IMR-90 (cell line): Measurements from ENCODE around the gene CYSTM1. TPM values are rescaled to one million over a fixed set of nuclear protein-coding genes. Genes with fewer than 3 reads are reported as not detected.

Experiments
- ATAC-seq: fragments of 200-7000 bp; cut with Tn5 transposase; 2 replicates; pipeline ENCODE4 v1.9.1; 2020; ENCODE audit warnings: low read depth, mild to moderate bottlenecking, moderate library complexity
- BruUV-seq: library from RNA; stranded (reverse); fragments of 400-500 nt; replicated peaks from 2 replicates; lab custom pipeline; 2021; lab: Mats Ljungman, UMichigan
- CTCF ChIA-PET: fragments of 300-600 bp; formaldehyde crosslinking; extraction: SDS; loops from one replicate; lab custom pipeline; 2021; ENCODE audit warnings: antibody characterized with exemption; lab: Yijun Ruan, JAX
- POLR2A ChIA-PET: fragments of 300-600 bp; sonication (Branson Sonifier 250); formaldehyde crosslinking; loops from one replicate; lab custom pipeline; 2022; ENCODE audit warnings: antibody characterized with exemption; ENCODE audit not compliant: unreplicated experiment; lab: Charles Lee
- DNase-seq: peaks from one replicate; pipeline ENCODE4 v3.0.0; 2013
- H2AFZ ChIP-seq: replicated peaks from 2 replicates; pipeline ENCODE3; 2013; ENCODE audit warnings: low read length, mild to moderate bottlenecking; ENCODE audit not compliant: poor library complexity
- H2AK5ac ChIP-seq: 2 replicates; pipeline ENCODE4 v1.6.1; 2013; ENCODE audit warnings: low read depth, low read length, inconsistent platforms
- H2AK9ac ChIP-seq: replicated peaks from 2 replicates; pipeline ENCODE3; 2013; ENCODE audit warnings: mild to moderate bottlenecking, low read depth, low read length, moderate library complexity; ENCODE audit not compliant: poor library complexity
- H2BK120ac ChIP-seq: 2 replicates; pipeline ENCODE4 v1.6.1; 2013; ENCODE audit warnings: low read depth, low read length, inconsistent platforms
- H2BK15ac ChIP-seq: 3 replicates; pipeline ENCODE4 v1.6.1; 2013; ENCODE audit warnings: low read depth, low read length, inconsistent platforms
- H2BK20ac ChIP-seq: 2 replicates; pipeline ENCODE4 v1.6.1; 2013; ENCODE audit warnings: low read depth, mild to moderate bottlenecking, inconsistent platforms, low read length, moderate library complexity
- H2BK5ac ChIP-seq: 2 replicates; pipeline ENCODE4 v1.6.1; 2013; ENCODE audit warnings: mild to moderate bottlenecking, low read depth, low read length, inconsistent platforms; ENCODE audit not compliant: poor library complexity, severe bottlenecking
- H3K14ac ChIP-seq: replicated peaks from 2 replicates; pipeline ENCODE4 v1.6.1; 2013; ENCODE audit warnings: low read depth, low read length, inconsistent platforms
- H3K18ac ChIP-seq: 2 replicates; pipeline ENCODE4 v1.6.1; 2013; ENCODE audit warnings: low read depth, low read length, control low read depth
- H3K23ac ChIP-seq: 2 replicates; pipeline ENCODE4 v1.6.1; 2013; ENCODE audit warnings: low read depth, low read length, inconsistent platforms
- H3K27ac ChIP-seq: 2 replicates; pipeline ENCODE4 v1.5.1; 2013; ENCODE audit warnings: mild to moderate bottlenecking, control low read depth, low read length; ENCODE audit not compliant: insufficient read depth
- H3K27me3 ChIP-seq: 2 replicates; pipeline ENCODE4 v1.6.1; 2013; ENCODE audit warnings: low read length; ENCODE audit not compliant: control insufficient read depth, insufficient read depth
- H3K36me3 ChIP-seq: 2 replicates; pipeline ENCODE4 v1.6.1; 2013; ENCODE audit warnings: low read length, mixed read lengths; ENCODE audit not compliant: control insufficient read depth, insufficient read depth
- H3K4ac ChIP-seq: 2 replicates; pipeline ENCODE4 v1.6.1; 2013; ENCODE audit warnings: low read depth, low read length, inconsistent platforms
- H3K4me1 ChIP-seq: 2 replicates; pipeline ENCODE4 v1.6.1; 2013; ENCODE audit warnings: low read length, mixed read lengths; ENCODE audit not compliant: control insufficient read depth, insufficient read depth
- H3K4me2 ChIP-seq: 2 replicates; pipeline ENCODE4 v1.6.1; 2013; ENCODE audit warnings: low read depth, mild to moderate bottlenecking, control low read depth, low read length, moderate library complexity
- H3K4me3 ChIP-seq: 2 replicates; pipeline ENCODE4 v1.5.1; 2013; ENCODE audit warnings: low read depth, mild to moderate bottlenecking, control low read depth, low read length, moderate library complexity; ENCODE audit not compliant: insufficient read depth
- H3K56ac ChIP-seq: 2 replicates; pipeline ENCODE4 v1.6.1; 2013; ENCODE audit warnings: low read length, inconsistent platforms; ENCODE audit not compliant: insufficient read depth; ENCODE audit errors: extremely low read depth
- H3K79me1 ChIP-seq, 2 experiments: 2 replicates each; pipeline ENCODE4 v1.6.1; 2013; ENCODE audit warnings: low read length in 2 of 2, inconsistent platforms in 1 of 2, low read depth in 1 of 2
- H3K9ac ChIP-seq: 2 replicates; pipeline ENCODE4 v1.6.1; 2013; ENCODE audit warnings: low read depth, low read length, control low read depth
- H3K9me1 ChIP-seq: 2 replicates; pipeline ENCODE4 v1.6.1; 2013; ENCODE audit warnings: low read length, inconsistent platforms; ENCODE audit not compliant: insufficient read depth
- H3K9me3 ChIP-seq: 2 replicates; pipeline ENCODE4 v1.6.1; 2013; ENCODE audit warnings: low read length; ENCODE audit not compliant: control insufficient read depth, insufficient read depth
- H4K20me1 ChIP-seq: 2 replicates; pipeline ENCODE4 v1.6.1; 2013; ENCODE audit warnings: low read length, inconsistent platforms; ENCODE audit not compliant: insufficient read depth
- H4K5ac ChIP-seq: 2 replicates; pipeline ENCODE4 v1.6.1; 2013; ENCODE audit warnings: mild to moderate bottlenecking, low read depth, low read length, control low read depth
- H4K8ac ChIP-seq, 2 experiments: 2 replicates each; pipeline ENCODE4 v1.6.1; 2013; ENCODE audit warnings: low read depth in 2 of 2, low read length in 2 of 2, control low read depth in 1 of 2, inconsistent platforms in 1 of 2
- H4K91ac ChIP-seq: 2 replicates; pipeline ENCODE4 v1.6.1; 2013; ENCODE audit warnings: low read depth, low read length, inconsistent platforms; ENCODE audit not compliant: insufficient read depth
- BHLHE40 ChIP-seq: fragments of 150-350 bp; IDR thresholded peaks from 2 replicates; pipeline ENCODE4 v1.6.1; 2016; ENCODE audit warnings: mild to moderate bottlenecking, low read depth, low read length
- CEBPB ChIP-seq: IDR thresholded peaks from 2 replicates; pipeline ENCODE4 v1.6.1; 2012; ENCODE audit warnings: low read depth, low read length, improper control_type of control experiment
- FOS ChIP-seq: fragments of 150-350 bp; IDR thresholded peaks from 2 replicates; pipeline ENCODE4 v1.6.1; 2016; ENCODE audit warnings: low read depth, low read length
- NFE2L2 ChIP-seq: fragments of 150-350 bp; IDR thresholded peaks from 2 replicates; pipeline ENCODE4 v1.6.1; 2016; ENCODE audit warnings: low read depth, mild to moderate bottlenecking, low read length
- RCOR1 ChIP-seq: IDR thresholded peaks from 2 replicates; pipeline ENCODE4 v1.6.1; 2012; ENCODE audit warnings: mild to moderate bottlenecking, low read length, improper control_type of control experiment; ENCODE audit not compliant: insufficient replicate concordance
- RFX5 ChIP-seq: IDR thresholded peaks from 2 replicates; pipeline ENCODE4 v1.8.0; 2012; ENCODE audit warnings: low read depth, mild to moderate bottlenecking, low read length, moderate library complexity
- USF2 ChIP-seq: fragments of 150-350 bp; IDR thresholded peaks from 2 replicates; pipeline ENCODE4 v1.6.1; 2017; ENCODE audit warnings: mild to moderate bottlenecking, antibody characterized with exemption, low read length, low read depth
- WGBS, 2 experiments: methylation state at CpG; one replicate each; pipeline versions ENCODE4 v1.1.5 to v1.1.7; 2013; ENCODE audit warnings: missing lambda C conversion rate in 2 of 2; ENCODE audit not compliant: insufficient read length in 1 of 2; ENCODE audit errors: extremely low coverage in 2 of 2; 5-methylcytosine and 5-hydroxymethylcytosine counted together
- dilution Hi-C: fragments of 300-500 bp; cut with HindIII; formaldehyde crosslinking; loops from one replicate; pipeline ENCODE4 v1.14.3; 2018; ENCODE audit warnings: low sequenced_read_pairs; ENCODE audit not compliant: unreplicated experiment
- in situ Hi-C: fragments of 300-500 bp; cut with MboI; formaldehyde crosslinking; loops from 3 replicates; pipeline ENCODE4 v1.14.3; 2019; ENCODE audit warnings: low sequenced_read_pairs, inconsistent platforms, mixed read lengths
- intact Hi-C: fragments of 100-400 bp; cut with micrococcal nuclease; formaldehyde crosslinking; loops from 2 replicates; pipeline ENCODE4 v1.10.0; 2022
- polyA plus RNA-seq, 3 experiments: library from polyadenylated mRNA; depleted of rRNA; stranded (reverse); fragments of >200 nt; gene quantifications; 2 replicates each; pipeline ENCODE4 v1.2.3, GENCODE V29; 2012; ENCODE audit warnings: low replicate concordance in 1 of 3
- total RNA-seq: library from RNA; depleted of rRNA; stranded (reverse); fragments of >200 nt; gene quantifications from 2 replicates; pipeline ENCODE4 v1.2.3, GENCODE V29; 2012

CYSTM1 gene
- total and polyA plus RNA-seq, 2 of the 4 experiments (the other 2 are of a cell fraction): 7.3 to 15.0 TPM

- Histone ChIP-seq H3K9me1 (0 out of 2 replicates have a peak, but pooled peaks cover 2% of the 10 kb centered on the region), H2BK15ac (no peak overlapping the region), H2BK5ac (no peak overlapping the region), H2AK5ac (no peak overlapping the region), H3K27ac (no peak overlapping the region), H3K4me3 (no peak overlapping the region), H3K4ac (no peak overlapping the region), H2AFZ (no peak overlapping the region), H3K79me1 (no peaks in the 10 kb centered on the region), H3K56ac (no peak overlapping the region), H3K9ac (no peak overlapping the region), H3K27me3 (no peaks in the 10 kb centered on the region), H2AK9ac (no peak overlapping the region), H3K36me3 (no peaks in the 10 kb centered on the region), H4K8ac (no peak overlapping the region), H3K14ac (no peak overlapping the region), H4K91ac (no peak overlapping the region), H4K5ac (no peak overlapping the region), H2BK120ac (no peak overlapping the region), H3K23ac (no peak overlapping the region), H3K4me2 (no peak overlapping the region), H3K18ac (no peak overlapping the region), H2BK20ac (no peak overlapping the region), H3K4me1 (no peaks in the 10 kb centered on the region), H4K20me1 (no peaks in the 10 kb centered on the region), H3K9me3 (no peaks in the 10 kb centered on the region)
- intact Hi-C loops (no loop called here), in situ Hi-C loops (no loop called here), dilution Hi-C loops (no loop called here)
- ATAC-seq (no peak), DNase-seq (no peak)
- BruUV-seq: no TSS peak
- CTCF ChIA-PET: interaction anchor here (1.4 kb wide), 1 partner anchor 9 kb away, joined by 9 read pairs; no protein-coding TSS in a partner anchor
- WGBS, 2 experiments: no CpG with 5 or more reads among the region's 1 CpG
- TF ChIP-seq BHLHE40 (no peak), CEBPB (no peak), RFX5 (no peak), USF2 (no peak), NFE2L2 (no peak), RCOR1 (no peak), FOS (no peak)
- POLR2A ChIA-PET: no interaction called here
These were observed 55.4 kb downstream of the CYSTM1 start for GRCh38 chr5:140230373-140230772.
